K562 (cell line): Measurements from ENCODE around the gene PRDM1. TPM values are rescaled to one million over a fixed set of nuclear protein-coding genes. Genes with fewer than 3 reads are reported as not detected.
A peak's percentile ranks its signal among the peaks of the same experiment; 100 is the strongest.

Experiments
- EGR1 ChIP-seq: fragments of 450-650 bp; conservative IDR thresholded peaks from 2 replicates; pipeline ENCODE4 v1.6.1; 2017; ENCODE audit warnings: mild to moderate bottlenecking
- FOXA1 ChIP-seq: fragments of 450-650 bp; IDR thresholded peaks from 2 replicates; pipeline ENCODE4 v1.6.1; 2016; ENCODE audit warnings: mild to moderate bottlenecking, borderline replicate concordance
- GABPB1 ChIP-seq: sonication (generic); formaldehyde crosslinking; IDR thresholded peaks from 2 replicates; pipeline ENCODE4 v1.8.0; 2022; ENCODE audit warnings: mild to moderate bottlenecking, missing genetic modification reagents
- KAT2B ChIP-seq: IDR thresholded peaks from one replicate; pipeline ENCODE4 v1.6.1; 2012; ENCODE audit warnings: low read depth, mild to moderate bottlenecking, control low read depth, inconsistent platforms, low read length, moderate library complexity
- MED1 ChIP-seq: sonication (generic); formaldehyde crosslinking; IDR thresholded peaks from 2 replicates; pipeline ENCODE4 v1.8.1; 2023; ENCODE audit warnings: missing genetic modification reagents, borderline replicate concordance
- PHF21A ChIP-seq: fragments of 450-650 bp; IDR thresholded peaks from 2 replicates; pipeline ENCODE4 v1.6.1; 2017; ENCODE audit warnings: low read depth, borderline replicate concordance
- POLR3G ChIP-seq: IDR thresholded peaks from 2 replicates; pipeline ENCODE4 v1.6.1; 2011; ENCODE audit not compliant: insufficient read length, insufficient replicate concordance; ENCODE audit errors: extremely low read depth
- PURB ChIP-seq: sonication (generic); formaldehyde crosslinking; IDR thresholded peaks from 2 replicates; pipeline ENCODE4 v1.9.0; 2021; ENCODE audit warnings: low read depth, mild to moderate bottlenecking, missing genetic modification reagents
- RBFOX2 ChIP-seq: fragments of 200-400 bp; formaldehyde crosslinking; IDR thresholded peaks from 2 replicates; pipeline ENCODE4 v1.6.1; 2017; ENCODE audit warnings: low read depth, mild to moderate bottlenecking, low read length, moderate library complexity
- RBM39 ChIP-seq: fragments of 200-400 bp; formaldehyde crosslinking; optimal IDR thresholded peaks from 2 replicates; pipeline ENCODE3; 2018; ENCODE audit warnings: low read depth, low read length
- TCF3 ChIP-seq: sonication (generic); formaldehyde crosslinking; IDR thresholded peaks from 2 replicates; pipeline ENCODE4 v1.4.0; 2020; ENCODE audit warnings: mild to moderate bottlenecking, missing genetic modification reagents
- YBX1 ChIP-seq: fragments of 450-650 bp; IDR thresholded peaks from 2 replicates; pipeline ENCODE4 v1.7.1; 2016; ENCODE audit warnings: mild to moderate bottlenecking
- ZBTB1 ChIP-seq: sonication (generic); formaldehyde crosslinking; IDR thresholded peaks from 2 replicates; pipeline ENCODE4 v1.8.1; 2023; ENCODE audit warnings: missing genetic modification reagents, low read depth, mild to moderate bottlenecking, borderline replicate concordance
- ZNF212 ChIP-seq: fragments of 450-650 bp; formaldehyde crosslinking; IDR thresholded peaks from 2 replicates; pipeline ENCODE4 v1.4.0; 2020; ENCODE audit warnings: mild to moderate bottlenecking
- ZNF263 ChIP-seq: sonication (generic); formaldehyde crosslinking; IDR thresholded peaks from 2 replicates; pipeline ENCODE4 v1.8.0; 2022; ENCODE audit warnings: mild to moderate bottlenecking, missing genetic modification reagents, borderline replicate concordance
- ZNF589 ChIP-seq: fragments of 200-800 bp; sonication (Bioruptor generic); IDR thresholded peaks from 2 replicates; pipeline ENCODE4 v1.6.1; 2016; ENCODE audit warnings: low read depth, missing genetic modification characterization, missing compliant biosample characterization
- ZNF707 ChIP-seq: fragments of 250-450 bp; sonication (Bioruptor Pico); conservative IDR thresholded peaks from 2 replicates; pipeline ENCODE4 v1.8.0; 2022; ENCODE audit warnings: inconsistent platforms, mild to moderate bottlenecking, moderate library complexity
- ZNF785 ChIP-seq: fragments of 250-450 bp; sonication (Bioruptor Pico); IDR thresholded peaks from 2 replicates; pipeline ENCODE4 v1.4.0; 2020; ENCODE audit warnings: mild to moderate bottlenecking
- polyA plus RNA-seq, 8 experiments: library from polyadenylated mRNA; depleted of rRNA in 4 of 8; stranded (reverse) in 5 of 8; unstranded in 3 of 8; fragments of >200 nt; fragmentation: Nextera tagmentation in 2 of 8; fragmentation: Illumina TruSeq in 1 of 8; extraction: Ambion mirVana in 2 of 8; extraction: Trizol in 1 of 8; gene quantifications; 2 replicates each; pipeline versions ENCODE4 v1.2.1 to v1.2.3, GENCODE V29; 2011 to 2014; ENCODE audit warnings: inconsistent platforms in 1 of 8, missing spikeins in 1 of 8
- total RNA-seq, 7 experiments: library from RNA; depleted of rRNA in 6 of 7; stranded (reverse); fragments of >200 nt in 6 of 7; fragmentation: Illumina TruSeq in 2 of 7; extraction: Trizol in 2 of 7; gene quantifications; 2 replicates each; pipeline versions ENCODE4 v1.2.1 to v1.2.3, GENCODE V29; 2011 to 2021; ENCODE audit warnings: low replicate concordance in 1 of 7
- TF ChIP-seq, protein P1 (sequence below), 2 experiments: fragments of 450-650 bp; IDR thresholded peaks; 2 replicates each; pipeline ENCODE4 v1.6.1; 2016; ENCODE audit warnings: mild to moderate bottlenecking in 2 of 2, borderline replicate concordance in 1 of 2, low read depth in 1 of 2, moderate library complexity in 1 of 2
- TF ChIP-seq, protein P2 (sequence below): fragments of 450-650 bp; formaldehyde crosslinking; IDR thresholded peaks from 2 replicates; pipeline ENCODE4 v1.4.0; 2020; ENCODE audit warnings: mild to moderate bottlenecking, mixed read lengths

PRDM1 gene
- total and polyA plus RNA-seq, 9 of the 15 experiments (the other 6 are each of a cell fraction or from before 2014, with no cell fraction given), result 0.09 to 0.89 (median 0.27) TPM

DNA sequence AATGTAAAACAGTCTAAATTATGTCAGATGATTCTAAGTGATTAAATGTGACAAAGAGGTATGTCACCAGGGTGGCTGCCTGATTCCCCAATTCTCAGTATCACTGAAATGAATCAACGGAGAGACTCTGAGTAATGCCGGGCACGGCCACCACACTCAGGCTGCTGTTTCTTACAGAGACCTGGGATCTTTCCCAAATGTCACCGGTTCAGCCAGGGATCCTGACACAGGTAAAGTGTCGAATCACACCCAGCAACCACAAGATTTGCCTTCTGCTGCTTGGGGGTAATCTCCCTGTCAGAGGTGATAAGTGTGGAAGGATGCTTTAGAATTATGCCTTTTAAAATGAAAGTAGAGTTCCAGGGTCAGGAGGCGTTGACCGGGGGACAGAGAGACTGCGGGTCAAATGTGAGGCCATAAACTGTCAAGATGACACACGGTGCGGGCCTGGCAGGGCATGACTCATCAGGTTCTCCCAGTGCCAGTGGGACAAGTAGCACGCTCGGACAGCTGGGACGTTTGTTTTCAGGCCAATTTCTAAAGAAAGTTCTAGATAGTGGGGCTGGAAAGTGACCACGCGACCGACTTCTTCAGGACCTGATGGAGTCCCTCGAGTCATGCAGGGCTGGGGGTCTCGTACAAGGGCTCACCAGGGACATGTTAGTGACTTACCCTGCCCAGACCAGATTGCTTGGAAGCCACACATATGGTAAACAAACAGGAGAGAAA, 48.9 kb downstream of the PRDM1 start (continued):
- TF ChIP-seq RBM39, result no peak
- TF ChIP-seq EGR1, result no peak
- TF ChIP-seq, protein P1, sequence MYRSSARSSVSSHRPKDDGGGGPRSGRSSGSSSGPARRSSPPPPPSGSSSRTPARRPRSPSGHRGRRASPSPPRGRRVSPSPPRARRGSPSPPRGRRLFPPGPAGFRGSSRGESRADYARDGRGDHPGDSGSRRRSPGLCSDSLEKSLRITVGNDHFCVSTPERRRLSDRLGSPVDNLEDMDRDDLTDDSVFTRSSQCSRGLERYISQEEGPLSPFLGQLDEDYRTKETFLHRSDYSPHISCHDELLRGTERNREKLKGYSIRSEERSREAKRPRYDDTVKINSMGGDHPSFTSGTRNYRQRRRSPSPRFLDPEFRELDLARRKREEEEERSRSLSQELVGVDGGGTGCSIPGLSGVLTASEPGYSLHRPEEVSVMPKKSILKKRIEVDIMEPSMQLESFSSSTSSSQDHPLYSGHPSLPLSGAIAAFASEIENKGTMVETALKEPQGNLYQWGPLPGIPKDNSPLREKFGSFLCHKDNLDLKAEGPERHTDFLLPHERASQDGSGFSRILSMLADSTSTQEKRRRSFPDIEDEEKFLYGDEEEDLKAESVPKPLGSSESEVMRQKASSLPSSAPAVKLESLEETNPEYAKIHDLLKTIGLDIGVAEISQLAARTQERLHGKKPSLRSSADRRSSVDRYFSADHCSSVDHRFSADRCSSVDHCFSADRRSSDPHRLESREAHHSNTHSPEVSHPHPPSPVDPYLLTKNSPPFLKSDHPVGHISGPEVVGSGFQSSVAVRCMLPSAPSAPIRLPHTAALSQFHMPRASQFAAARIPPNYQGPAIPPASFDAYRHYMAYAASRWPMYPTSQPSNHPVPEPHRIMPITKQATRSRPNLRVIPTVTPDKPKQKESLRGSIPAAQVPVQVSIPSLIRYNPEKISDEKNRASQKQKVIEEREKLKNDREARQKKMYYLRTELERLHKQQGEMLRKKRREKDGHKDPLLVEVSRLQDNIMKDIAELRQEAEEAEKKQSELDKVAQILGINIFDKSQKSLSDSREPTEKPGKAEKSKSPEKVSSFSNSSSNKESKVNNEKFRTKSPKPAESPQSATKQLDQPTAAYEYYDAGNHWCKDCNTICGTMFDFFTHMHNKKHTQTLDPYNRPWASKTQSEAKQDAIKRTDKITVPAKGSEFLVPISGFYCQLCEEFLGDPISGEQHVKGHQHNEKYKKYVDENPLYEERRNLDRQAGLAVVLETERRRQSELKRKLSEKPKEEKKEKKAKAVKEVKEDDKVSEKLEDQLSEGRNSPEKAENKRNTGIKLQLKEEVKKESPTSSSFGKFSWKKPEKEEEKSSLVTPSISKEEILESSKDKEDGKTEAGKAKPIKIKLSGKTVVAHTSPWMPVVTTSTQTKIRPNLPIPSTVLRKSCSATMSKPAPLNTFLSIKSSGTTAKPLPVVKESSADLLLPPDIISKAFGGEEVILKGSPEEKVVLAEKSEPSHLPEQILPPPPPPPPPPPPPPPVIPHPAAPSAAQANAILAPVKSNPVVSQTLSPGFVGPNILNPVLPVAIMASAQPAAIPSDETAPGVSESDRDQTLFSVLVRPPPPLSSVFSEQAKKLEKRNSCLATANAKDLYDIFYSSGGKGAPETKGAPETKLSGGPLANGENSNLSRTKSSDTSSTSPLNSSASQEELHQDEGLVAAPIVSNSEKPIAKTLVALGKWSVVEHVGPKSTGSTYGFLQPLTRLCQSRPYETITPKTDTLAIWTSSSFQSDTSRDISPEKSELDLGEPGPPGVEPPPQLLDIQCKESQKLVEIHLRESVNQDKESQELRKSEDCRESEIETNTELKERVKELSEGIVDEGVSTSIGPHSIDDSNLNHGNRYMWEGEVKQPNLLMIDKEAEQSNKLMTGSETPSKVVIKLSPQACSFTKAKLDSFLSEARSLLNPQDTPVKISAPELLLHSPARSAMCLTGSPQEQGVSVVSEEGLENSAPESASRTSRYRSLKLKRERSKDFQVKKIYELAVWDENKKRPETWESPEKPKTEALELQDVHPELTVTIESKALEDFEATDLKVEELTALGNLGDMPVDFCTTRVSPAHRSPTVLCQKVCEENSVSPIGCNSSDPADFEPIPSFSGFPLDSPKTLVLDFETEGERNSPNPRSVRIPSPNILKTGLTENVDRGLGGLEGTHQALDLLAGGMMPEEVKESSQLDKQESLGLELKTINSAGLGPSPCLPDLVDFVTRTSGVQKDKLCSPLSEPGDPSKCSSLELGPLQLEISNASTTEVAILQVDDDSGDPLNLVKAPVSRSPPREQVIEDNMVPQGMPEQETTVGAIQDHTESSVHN (IDR thresholded peaks at IDR 0.05; ENCODE audit: borderline replicate concordance in 1 of 2, low read depth in 1 of 2), result 0 out of 4 replicates have a peak, but pooled peaks of 1 of the 2 experiments have one; percentile 59
- TF ChIP-seq PURB, result no peak
- TF ChIP-seq PHF21A, result no peak
- TF ChIP-seq, protein P2, sequence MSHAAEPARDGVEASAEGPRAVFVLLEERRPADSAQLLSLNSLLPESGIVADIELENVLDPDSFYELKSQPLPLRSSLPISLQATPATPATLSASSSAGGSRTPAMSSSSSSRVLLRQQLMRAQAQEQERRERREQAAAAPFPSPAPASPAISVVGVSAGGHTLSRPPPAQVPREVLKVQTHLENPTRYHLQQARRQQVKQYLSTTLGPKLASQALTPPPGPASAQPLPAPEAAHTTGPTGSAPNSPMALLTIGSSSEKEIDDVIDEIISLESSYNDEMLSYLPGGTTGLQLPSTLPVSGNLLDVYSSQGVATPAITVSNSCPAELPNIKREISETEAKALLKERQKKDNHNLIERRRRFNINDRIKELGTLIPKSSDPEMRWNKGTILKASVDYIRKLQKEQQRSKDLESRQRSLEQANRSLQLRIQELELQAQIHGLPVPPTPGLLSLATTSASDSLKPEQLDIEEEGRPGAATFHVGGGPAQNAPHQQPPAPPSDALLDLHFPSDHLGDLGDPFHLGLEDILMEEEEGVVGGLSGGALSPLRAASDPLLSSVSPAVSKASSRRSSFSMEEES, result no peak
- TF ChIP-seq GABPB1, result no peak
- no peak for TF ChIP-seq ZBTB1
- no peak for TF ChIP-seq ZNF263 (CRISPR knock-in tag)
- TF ChIP-seq FOXA1, result no peak
- no peak for TF ChIP-seq ZNF707
- peak; percentile 66 for TF ChIP-seq ZNF589
- TF ChIP-seq ZNF212 (CRISPR knock-in tag), result no peak
- TF ChIP-seq YBX1, result no peak
- TF ChIP-seq POLR3G, result no peak
- TF ChIP-seq TCF3 (CRISPR knock-in tag), result no peak; the same call in none of the 2 replicates
- TF ChIP-seq ZNF785, result no peak
- peak; percentile 48 for TF ChIP-seq RBFOX2
- TF ChIP-seq KAT2B, result no peak
- TF ChIP-seq MED1, result no peak
